Suppressor macrophage (primary cell): ENCODE results near the gene THSD4.

Experiments
- DNase-seq, 4 experiments: peaks; one replicate each; pipeline ENCODE4 v3.0.0-alpha.2; 2020 to 2022

The THSD4 gene

DNA sequence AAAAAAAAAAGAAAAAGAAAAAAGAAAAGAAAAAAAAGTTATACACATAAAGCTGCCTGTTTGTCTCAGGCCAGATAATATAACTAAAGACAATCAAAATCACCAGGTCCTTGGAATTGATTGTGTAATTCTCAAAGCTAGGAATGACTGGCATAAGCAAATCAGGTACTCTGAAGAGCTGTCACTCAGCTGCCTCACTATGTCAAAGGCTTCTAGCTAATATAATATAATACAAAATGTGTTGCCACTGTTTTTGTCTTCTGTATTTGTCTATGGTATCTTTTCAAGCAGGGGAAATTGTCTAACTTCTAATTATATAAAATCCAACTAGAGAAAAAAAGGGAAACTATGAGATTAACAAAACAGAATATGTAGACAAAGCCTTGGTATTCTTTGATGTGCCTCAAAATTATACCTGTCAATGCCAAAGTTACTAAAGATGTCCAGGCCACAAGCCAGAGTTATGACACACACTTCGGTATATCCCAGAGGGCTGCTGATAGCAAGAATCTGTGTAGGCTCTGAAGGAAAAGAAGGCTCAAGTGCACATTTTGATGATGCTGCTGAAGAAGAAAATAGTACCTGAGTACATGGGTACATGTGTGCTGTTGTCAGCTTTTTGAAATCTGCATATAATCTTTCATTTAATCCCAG is 658.1 kb downstream of the THSD4 start:
- no peak for DNase-seq

DNA sequence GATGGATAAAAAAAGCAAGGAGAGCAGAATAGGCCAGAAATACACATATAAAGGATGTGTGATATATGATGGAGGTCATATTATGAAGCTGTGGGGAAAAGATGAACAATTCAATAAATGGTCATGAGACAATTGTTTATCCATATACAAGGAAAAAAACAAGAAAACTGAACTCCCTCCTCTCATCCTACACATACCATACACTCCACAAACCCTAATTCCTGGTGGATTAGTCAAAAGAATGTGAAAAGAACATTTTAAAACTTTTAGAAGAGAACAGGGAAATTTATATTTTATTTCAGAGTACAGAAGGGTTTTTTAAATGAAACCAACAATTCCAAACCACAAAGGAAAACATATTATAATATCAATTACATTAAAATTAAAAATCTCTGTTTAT is 660.6 kb downstream of the THSD4 start:
- DNase-seq = no peak

DNA sequence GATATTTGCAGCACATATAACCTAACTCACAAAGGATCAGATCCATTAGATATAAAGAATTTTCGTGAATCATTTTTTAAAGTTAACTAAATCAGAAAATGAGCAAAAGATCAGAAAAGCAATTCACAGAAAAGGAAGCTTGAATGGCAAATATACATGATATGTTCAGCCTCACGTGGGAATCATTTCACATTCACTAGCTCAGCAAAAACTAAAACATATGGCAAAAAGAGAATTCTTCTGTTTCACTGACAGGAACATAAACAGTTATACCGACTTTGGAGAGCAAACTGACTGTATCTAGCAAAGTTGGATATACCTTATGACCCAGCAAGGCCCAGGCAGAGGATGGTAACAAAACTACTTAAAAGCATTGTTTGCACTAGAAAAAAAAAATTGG is 661.0 kb downstream of the THSD4 start:
- no peak for DNase-seq

DNA sequence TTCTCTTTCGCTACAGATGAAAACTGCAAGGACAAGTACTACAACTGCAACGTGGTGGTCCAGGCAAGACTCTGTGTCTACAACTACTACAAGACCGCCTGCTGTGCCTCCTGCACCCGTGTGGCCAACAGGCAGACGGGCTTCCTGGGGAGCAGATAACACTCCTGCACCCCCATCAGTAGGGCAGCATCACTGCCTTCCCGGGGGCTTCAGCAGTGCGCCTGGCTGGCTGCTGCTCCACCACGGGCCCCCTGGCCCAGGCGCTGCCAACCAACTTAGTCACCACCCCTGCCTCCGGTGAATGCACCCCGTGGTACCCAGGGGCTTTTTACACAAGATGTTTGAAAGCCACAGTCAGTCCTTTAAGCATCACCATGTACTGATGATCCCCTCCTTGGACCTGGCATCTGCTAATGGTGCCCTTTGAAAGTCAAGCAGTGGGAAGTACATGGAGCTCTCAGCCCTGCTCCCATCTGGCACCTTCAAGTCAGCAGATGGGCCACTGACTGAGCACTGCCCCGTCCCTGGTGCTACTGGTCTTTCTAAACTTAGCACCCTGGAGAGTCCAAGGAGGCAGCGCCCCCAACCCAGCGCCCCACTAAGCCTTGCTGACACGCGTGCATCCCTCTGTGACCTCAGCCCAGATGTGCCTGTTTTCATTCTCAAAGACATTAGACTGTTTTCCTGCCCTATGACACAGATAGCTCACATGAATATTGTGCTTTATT is 662.1 kb downstream of the THSD4 start:
- no peak for DNase-seq

DNA sequence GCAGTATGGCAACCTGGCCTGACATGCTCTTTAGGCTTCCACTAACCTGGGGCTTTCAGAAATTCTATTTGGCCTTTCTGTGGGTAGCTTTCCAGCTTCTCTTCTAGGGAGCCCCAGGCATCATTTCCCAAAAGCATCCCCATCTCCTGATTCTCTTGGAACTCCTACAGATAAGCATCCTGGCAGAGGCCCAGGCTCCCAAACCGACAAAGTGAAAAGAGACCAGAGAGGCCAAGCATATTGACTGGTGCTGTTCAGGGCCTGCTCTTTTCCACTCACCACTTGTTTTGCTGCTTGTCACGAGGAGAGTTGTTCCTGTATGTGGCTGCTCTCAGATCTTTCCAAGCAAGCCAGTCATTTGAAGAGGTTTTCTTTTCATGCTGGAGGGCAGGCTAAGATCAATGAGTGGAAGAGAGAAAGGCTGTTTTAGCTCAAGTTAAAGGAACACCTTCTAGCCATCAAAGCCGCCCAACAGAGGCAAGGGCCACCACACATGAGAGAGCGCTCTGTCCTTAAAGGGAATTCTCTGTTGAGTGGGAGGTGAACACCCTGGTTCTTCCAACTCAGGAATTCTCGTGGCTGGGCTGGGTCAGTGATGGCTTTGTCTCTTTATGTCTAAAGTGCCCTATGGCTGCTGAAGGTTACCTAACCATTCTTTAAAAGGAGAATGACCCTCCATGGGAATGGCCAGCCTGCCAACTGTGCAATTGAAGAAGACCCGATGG is 664.0 kb downstream of the THSD4 start:
- DNase-seq = no peak

DNA sequence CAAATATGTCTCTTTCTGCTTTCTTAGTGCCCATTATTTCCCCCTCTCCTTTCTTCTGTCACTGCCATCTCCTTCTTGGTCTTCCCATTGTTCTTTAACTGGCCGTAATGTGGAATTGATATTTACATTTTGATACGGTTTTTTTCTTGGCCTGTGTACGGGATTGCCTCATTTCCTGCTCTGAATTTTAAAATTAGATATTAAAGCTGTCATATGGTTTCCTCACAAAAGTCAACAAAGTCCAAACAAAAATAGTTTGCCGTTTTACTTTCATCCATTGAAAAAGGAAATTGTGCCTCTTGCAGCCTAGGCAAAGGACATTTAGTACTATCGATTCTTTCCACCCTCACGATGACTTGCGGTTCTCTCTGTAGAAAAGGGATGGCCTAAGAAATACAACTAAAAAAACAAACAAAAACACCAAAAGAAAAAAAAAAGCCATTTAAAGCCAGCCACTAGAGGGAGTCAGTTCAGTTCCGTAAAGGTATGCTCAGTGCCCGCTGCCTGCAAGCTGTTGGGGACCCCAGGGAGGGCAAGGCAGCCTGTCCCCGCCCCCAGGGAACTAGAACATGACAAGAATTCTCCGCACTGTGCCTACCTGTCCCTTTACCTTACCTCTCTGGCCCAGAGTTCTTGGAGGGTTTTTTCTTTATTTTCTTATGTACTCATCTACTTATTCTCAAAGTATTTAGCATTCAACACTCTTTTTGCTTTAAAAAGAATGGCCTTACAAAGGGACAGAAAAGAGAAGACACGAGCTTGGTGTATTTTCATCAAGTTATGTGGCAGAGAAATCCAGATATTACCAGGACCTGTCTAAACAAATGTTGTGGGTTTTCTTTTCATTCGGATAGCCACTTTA is 665.1 kb downstream of the THSD4 start:
- DNase-seq = peak; percentile 13 to 55 (median 46)

DNA sequence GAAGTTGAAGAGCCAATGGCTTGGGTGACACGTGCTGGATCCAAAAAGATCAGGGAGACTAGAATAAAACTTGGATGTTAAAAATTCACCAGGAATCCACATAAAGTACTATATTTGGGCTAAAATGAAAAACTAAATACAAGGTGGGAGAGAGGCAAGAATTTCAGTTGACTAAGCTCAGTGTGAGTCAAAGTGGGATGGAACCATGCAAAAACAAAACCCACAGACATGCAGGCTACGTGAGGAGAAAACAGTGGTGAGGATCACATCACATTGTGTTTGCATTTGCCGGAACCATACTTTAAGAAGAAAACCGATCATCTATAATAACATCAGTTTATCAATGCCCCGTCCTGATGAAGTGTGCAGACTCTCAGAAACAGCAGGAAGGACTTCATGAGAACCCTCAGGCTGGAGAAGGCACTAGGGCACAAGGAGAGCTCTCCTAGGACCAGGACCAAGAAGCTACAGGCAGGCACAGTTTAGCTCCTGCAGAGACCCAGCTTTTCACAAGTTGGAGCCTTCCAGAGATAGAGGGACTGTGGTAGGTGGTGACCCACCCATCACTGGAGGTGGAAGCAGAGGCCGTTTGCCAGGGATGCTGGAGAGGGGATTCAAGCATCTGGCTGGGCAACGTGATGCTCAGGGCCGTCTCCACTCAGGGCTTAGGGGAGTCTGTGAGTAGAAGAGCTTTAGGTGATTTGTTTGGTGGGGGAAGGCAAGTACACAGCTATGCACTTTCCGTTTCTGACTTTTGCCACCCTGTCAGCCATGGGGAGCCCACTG is 666.1 kb downstream of the THSD4 start:
- no peak for DNase-seq

DNA sequence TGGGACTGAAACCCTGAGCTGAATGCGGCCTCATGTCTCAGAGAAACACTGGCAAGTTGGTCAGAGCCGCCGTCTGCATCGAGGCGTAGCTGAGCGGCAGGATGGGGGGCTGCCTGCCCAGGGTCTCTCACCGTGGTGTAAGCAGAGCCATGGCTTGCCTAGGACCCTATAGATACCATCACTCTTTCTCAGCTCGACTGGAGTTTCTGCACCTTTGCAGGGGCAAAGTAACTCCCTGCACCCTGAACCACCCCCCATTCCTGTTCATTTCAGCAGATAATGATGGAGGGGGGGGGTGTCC is 666.6 kb downstream of the THSD4 start:
- no peak for DNase-seq

DNA sequence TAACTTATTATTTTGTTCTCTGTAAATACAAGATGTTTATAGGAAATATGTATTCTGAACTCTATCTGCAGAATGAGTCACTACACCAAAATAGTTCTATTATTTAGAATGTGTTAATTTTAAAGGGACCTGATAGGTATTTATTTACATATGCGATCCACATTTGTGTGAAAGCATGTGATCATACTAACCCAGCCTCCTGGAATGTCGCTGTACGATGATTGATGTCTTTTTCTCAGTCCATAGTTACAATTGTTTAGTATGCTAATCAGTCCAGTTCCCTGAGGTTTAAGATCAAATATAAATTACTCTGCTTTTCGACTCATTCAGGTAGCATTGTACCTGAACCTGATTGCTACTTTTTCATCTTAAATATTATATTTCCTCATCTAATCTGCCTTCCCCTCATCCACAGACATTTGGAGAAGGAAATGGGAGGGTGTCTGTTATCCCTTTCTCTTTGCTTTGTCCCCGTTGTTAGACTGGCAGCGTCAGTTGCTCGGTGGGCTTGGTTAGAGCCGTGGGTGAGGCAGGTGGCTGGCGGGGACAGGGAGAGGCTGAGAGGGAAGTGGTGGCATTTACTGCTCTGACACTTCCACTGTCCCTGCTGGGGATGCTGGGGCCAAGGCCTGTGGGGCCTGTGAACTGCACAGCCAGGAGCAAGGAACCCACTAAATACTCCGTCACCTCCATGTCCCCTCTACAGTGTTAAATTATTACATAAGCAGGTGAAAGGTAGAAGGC is 667.3 kb downstream of the THSD4 start:
- no peak for DNase-seq

DNA sequence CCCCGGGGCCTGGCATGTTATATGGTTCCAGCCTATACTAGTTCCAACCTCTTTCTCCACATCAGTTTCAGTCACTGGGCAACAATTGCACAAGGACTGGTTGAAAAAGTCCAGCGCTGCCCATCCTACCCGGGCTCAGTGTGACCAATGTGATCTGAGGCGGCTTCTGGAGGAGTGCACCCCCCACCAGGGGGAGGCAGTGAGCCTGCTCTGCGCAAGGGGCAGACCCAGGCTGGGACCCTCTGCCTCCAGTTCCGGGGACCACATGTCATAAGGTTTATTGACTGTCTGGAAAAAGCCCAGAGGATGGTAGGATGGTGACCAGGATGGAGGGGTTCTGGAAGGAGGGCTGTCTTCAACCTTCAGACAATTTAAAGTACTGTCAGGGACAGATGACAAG is 669.4 kb downstream of the THSD4 start:
- DNase-seq = peak in 3 of 4 experiments; percentile 4 to 47 (median 17)

DNA sequence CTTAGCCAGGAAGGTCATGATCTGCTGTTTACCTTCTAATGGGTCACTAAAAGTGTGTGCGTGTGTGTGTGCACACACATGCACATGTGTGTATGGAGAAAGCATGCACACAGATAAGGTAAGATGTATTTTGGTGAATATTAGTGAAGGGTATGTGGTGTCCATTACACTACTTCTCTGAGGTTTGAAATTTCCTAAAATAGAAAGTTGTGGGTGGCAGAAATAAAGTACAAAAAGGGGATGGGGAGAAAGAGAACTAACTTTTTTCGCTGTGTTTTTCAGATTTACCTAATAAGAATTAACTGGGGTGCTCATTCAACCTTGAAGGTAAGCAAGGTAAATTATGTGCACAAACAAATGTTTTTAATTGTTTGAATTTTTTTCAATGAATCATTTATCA is 670.7 kb downstream of the THSD4 start:
- DNase-seq = no peak

DNA sequence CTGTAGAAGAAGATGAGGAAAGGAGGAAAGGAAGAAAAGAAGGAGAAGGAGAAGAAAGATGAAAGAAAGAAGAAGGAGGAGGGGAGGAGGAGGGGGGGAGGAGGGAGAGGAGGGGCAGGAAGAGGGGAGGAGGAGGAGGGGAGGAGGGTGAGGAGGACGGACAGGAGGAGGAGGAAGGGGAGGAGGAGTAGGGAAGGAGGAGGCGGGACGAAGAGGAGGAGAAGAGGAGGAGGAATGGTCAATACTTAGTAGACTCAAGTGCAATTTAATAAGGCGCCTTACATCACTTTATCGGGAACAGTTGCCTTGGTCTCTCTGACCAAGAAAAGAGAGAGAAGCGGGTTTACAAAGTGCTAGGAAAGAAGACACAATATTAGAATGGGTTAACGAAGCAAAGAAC is 671.4 kb downstream of the THSD4 start:
- no peak for DNase-seq

DNA sequence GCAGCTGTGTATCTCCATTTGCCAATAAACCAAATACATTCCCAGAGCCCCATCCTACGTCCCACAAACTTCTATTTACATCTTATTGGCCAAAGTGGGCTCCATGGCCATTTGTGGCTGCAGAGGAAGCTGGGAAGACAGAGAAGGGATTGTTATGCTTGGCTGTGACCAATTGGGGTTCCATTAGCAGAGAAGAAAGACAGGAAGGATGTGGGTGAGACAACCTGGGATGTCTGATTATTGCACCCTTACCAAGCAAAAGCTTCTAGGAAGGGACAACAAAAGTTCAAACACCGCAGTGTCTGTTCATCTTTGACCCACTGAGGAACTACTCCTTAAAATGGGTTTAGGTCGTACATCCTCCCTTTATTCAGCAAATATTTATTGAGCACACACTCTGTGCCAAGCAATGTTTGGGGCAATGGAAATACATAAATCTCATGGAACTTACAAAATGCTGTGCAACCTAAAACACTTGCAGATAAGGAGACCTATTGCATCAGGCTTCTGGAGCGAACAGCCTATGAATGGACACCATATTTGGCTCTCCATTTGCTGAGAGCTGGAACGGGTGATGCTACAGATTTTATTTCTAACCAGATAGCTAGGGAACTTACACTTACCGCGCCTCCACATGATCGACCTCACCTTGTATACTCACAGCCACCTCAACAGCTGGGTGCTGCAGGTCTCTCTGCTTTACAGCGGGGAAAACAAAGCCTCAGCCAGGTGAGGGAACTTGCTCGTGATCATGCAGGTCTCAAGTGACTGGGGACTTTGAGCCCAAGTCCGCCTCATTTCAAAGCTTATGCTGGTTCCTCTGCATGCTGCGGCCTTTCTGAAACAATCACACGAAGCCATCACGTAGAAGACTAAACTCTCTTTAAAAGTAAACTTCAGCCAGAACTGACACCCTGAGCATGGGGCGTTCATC is 673.6 kb downstream of the THSD4 start:
- DNase-seq = no peak

DNA sequence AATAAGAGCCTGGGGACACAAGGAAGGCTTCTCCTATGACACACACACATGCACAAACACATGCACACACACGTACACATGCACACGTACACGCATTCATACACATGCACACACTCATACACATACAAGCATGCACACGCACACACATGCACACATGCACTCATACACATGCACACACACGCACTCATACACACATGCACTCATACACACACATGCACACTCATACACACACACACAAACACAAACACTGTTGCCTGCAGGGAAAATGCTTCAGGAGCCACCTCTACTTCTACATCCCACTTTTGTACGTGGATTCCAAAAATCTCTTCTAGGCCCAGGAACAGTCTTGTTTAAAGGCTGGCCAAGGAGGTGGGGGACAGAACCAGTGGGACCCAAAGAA is 674.3 kb downstream of the THSD4 start:
- DNase-seq = no peak

DNA sequence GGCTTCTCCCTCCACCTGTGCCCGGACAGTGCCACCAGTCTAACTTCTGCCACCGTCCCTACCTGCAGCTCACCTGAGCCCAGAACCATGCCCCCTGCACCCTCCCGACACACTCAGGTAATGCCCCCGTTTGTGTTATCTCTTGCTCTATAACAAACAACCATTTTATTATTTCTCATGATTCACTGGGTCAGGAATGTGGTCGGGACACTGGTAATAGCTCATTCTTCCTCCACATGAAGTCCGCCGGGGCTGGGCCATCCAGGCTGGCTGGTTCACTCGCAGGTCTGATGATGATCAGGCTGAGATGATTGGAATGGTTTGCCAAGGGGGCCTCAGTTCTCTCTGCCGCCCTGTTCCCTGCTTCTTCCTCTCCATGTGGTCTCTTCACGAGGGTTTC is 674.8 kb downstream of the THSD4 start:
- no peak for DNase-seq

DNA sequence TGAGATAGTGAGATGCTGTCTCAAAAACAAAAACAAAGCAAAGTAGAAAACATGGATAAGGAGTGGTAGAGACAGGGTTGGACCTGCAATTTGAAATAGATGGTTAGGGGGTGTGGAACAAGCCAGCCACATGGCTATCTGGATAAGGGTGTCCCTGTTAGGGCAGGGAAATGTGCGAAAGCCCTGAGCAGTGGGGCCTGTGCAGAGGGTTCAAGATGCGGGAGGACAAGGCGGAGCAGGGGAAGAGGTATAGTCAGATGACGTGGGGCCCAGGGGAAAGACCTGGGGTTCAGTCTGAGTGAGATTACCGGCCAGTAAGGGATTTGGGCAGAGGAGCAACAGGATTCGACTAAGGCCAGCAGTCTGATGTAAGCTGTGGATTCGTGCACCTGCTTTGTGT is 676.7 kb downstream of the THSD4 start:
- no peak for DNase-seq

DNA sequence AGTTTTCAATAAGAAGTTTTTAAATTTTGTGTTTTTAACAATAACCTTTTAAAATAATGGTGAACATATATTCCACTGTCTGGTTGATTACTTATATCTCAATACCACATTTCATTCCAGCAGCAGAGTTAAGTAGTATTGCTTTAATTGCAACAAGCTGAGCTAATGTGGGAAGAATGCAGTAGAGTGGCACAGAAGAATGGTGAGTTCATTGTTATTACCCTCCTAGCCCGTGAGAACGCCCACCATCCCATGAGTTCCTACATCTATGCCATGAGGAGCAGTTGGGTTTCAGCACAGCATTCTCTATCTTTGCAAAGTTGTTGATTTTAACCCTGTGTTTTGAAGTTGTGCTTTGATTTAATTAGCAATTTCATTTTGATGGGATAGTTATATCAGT is 677.2 kb downstream of the THSD4 start:
- no peak for DNase-seq

DNA sequence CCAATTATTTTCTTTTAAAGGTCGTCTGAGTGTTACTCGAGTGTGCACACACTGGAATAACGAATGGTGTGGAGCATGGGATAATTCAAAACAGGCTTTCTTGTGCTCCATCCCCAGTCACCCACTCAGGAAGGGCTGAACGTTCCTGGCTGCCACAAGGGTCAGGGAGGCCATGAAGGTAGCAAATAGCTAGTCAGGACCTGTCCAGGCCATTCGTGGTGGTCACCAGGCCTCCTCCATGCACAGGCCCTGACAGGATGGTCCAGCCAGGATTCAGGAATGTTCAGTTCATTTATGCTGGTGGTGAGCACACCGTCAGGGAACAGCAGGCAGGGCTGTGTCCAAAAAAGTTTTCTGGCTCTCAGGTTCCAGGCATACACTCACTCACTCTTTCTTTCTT is 683.4 kb downstream of the THSD4 start:
- no peak for DNase-seq

DNA sequence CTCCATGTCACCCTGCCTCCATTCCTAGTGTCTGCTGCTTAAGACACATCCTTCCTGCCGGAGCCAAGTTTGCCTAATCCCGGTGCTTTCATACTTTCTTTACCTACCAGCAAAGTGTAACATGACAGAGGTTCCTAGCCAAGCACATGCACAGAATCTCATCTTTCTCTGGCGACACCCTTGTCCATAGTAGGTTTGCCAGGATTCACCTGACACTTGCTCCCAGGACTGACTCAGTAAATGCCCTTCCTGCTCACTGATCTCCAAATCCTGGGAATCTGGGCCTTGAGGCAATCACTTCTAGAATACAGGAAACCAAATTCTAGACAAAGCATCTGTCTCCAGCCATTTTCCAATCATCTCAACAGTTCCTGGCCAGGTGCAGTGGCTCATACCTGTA is 684.9 kb downstream of the THSD4 start:
- DNase-seq = no peak
